D721Med (cell line): ENCODE results near the gene DPT.

Source experiments
- DNase-seq: peaks from one replicate; pipeline ENCODE4 v3.0.0; 2011; ENCODE audit warnings: low spot score; ENCODE audit not compliant: insufficient read length
- FAIRE-seq: peaks from 2 replicates; lab custom pipeline; 2011; peaks lifted over from hg19 to GRCh38; lab: Jason Lieb, UNC
- CTCF ChIP-seq: IDR thresholded peaks from 2 replicates; pipeline ENCODE4 v1.5.1; 2012; ENCODE audit warnings: mild to moderate bottlenecking, control low read depth; ENCODE audit not compliant: insufficient read depth; ENCODE audit errors: missing control alignments

The DPT gene

DNA sequence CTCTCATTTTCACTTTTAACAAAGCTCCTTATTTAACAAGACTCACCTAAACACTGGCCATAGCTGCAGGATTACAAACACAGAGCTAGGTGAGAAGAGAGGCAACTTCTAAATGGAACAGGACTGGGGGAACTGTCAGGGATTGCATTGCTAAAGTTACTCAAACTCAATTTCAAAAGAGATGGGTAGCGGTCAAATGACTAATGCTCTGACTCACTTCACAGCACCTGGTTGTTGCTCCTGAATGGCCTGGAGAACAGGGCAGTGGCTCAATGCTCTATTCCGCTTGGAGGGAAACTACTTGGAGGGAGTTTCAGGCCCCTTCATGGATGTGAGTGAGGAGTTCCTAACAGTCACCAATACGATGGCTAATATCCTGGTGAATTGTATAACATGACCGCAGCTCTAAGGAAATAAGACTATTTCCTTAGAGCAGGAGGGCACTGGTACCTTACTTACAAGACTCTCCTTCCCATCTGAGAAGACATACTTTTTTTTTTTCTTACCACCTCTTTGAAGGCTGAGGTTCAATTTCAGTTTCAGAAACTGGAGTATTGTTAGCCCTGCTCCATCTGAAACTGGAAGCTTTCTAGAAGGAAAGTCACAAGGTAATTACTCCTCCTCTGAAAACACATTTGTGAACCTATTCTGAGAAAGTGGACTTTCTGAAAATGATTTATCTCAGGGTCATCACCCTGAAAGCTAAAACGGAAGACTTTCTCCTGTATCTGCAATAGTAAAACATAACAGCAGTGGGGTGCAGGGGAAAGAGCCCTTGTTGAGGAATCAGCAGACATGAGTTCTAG, 9.5 kb downstream of the DPT start:
- no peak for FAIRE-seq
- DNase-seq = no peak
- no peak for TF ChIP-seq CTCF

DNA sequence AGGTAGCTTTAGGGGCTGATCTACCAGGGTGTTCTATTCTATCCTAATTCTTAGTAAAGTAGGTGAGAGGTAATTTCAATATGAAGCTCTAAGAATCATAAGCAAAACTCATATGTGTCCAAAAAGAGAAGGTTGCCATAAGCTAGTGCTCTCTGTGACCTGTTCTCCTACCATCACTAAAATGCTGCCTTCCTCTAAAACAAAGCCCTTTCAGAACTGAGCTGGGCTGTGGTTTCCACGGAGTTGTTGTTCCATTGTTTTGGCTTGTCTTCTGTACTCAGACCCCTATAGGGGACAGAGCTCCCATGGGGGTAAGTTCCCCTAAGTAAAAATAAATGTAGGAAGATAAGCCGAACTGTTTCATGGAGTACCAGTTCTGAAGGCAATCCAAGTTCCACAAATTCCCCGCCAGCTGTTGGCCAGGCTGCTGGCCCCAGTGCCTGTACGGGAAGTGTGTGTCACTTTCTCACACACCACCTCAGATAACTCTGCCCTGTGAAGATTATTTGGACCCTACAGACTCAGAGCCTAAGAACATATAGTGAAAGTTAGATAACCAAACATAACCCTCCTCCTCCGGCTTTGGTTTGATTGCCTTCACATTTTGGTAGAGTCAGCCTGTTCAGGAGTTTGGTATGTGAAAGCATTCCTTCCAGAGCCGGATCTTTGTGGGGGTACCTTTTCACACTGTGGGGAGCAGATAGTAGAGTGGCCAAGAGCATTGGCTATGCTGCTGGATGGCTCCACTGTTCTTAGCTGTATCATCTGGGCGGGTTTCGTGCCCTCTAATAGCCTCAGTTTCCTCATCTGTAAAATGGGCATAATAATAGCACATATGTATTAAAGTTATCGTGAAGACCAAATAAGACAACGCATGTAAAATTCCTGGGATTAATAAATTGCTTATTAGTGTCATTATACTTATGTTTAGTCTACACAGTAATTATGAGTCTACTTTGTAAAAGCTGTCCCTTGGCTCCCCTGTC, 10.8 kb downstream of the DPT start:
- TF ChIP-seq CTCF = no peak
- FAIRE-seq (no peak), DNase-seq (no peak)

- no peak for FAIRE-seq
- TF ChIP-seq CTCF = no peak
- no peak for DNase-seq
Observed at GRCh38 chr1:168714012-168714411, 15.0 kb downstream of the DPT start.

DNA sequence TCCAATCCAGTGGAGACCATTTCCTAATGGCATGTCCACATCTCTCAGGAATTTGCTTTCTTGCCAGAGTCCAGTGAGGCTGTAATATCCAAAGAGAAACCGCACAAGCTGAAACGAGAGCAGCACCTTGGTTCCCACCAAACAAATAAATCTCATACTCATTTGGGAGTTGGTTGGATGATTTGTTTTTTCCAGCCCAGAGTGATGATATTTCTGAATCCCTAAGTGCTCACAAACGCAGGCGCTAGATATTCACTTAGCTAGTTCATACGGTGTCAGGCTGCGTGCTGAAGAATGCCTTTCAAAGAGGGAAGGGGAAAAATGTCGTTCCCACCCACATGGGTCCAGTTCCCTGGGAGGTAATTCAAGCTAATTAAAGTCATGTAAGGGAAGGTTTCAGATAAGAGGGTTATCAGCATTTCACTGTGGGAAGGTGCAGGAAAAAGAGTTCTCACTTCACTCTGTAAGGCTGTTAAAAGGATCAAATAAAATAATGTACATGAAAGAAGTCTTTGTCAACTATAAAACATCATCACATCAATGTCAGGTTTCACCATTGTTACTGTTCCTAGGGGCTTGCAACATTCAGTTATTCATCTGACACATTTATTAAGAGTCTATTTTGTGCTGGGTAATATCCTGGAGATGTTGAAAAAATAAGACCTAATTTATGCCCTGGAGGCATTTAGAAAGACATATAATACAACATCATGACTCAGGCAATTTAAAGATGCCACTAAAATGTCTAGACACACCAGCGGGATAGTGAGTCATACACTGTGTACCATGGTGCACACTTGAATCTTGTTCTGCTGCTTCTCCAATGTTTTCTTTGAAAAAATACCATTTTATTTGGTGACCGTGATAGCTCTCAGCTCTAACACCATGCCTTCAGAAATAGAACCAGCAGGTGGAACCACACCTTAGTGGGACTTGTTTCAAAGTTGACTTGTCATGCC, 19.3 kb downstream of the DPT start:
- FAIRE-seq (peak; percentile 44), DNase-seq (no peak)
- TF ChIP-seq CTCF = no peak

GRCh38 chr1:168708698-168709404, 20.2 kb downstream of the DPT start:
- no peak for FAIRE-seq
- DNase-seq = no peak
- no peak for TF ChIP-seq CTCF

DNA sequence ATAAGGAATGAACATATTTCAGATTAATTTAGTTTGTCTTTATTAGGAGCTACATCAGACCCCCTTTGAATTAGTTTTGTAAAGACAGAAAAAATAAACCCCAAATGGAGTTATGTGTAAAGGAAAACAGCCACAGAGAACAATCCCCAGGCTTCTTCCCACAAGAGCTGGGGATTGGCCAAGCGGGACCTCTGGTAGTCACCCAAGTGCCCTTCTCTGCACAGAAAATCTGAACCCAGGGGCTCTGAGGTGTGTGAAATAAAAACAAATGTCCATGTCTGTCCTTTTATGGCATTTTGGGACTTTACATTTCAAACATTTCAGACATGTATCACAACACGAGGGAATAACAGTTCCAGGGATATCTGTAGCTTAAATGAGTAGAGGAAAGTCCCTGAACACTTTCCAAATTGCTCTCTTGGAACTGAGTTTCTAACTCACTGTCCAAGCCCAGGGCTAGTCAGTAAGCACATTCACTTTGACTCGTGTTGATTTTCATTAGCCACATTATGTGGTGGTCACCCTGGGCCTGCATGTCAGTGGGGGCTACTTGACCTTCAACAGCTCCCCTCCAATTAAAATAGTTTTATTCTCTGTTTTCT, 22.5 kb downstream of the DPT start:
- DNase-seq (no peak), FAIRE-seq (peak; percentile 44)
- no peak for TF ChIP-seq CTCF
